Effector CD4-positive, alpha-beta T cell (primary cell): ENCODE measurements around the gene YPEL2.

ENCODE experiments used
- DNase-seq: peaks from one replicate; pipeline ENCODE4 v3.0.0-alpha.2; 2020

YPEL2 gene

DNA sequence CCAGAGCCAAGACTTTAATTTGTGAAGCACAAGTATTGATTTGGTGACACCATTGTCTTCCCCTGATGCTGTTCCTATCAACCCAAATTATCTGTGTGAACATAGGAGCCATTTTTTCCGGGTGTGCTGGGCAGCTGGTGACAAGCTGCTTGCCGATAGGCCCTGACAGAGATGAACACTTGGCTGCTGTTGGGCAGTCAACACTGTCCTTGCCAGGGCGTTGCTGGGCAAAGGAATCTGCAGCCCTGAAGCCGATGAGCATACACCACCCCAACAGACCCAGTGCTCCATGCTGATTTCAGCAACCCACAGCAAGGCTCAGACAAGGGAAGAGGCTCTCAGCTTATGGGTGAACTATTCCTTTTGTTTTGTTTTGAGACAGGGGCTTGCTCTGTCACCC, 105.4 kb downstream of the YPEL2 start:
- no peak for DNase-seq

- DNase-seq = no peak
These were observed 106.4 kb downstream of the YPEL2 start for GRCh38 chr17:59437791-59438281.

GRCh38 chr17:59439262-59439661, 107.8 kb downstream of the YPEL2 start:
- DNase-seq = no peak

DNA sequence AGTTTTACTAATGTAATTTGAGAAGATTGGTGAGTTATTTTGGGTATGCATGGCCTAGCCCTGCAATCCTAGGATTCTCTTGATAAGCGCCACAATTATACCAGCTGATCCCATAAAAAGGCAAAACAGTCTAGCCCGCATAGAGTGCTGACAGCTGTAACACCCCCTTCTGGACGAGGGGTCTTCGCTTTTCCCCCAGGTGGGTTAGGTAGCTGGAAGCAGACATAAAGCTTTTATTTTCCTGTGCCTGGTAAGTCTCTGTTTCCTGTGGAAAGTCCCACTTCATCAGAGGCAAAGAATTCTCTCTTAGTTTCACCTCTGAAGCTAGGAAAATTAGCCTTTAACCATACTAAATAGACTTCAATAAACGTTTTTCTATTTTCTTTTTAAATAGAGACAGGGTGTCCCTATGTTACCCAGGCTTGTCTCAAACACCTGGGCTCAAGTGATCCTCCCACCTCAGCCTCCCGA, 108.3 kb downstream of the YPEL2 start:
- DNase-seq = no peak

DNA sequence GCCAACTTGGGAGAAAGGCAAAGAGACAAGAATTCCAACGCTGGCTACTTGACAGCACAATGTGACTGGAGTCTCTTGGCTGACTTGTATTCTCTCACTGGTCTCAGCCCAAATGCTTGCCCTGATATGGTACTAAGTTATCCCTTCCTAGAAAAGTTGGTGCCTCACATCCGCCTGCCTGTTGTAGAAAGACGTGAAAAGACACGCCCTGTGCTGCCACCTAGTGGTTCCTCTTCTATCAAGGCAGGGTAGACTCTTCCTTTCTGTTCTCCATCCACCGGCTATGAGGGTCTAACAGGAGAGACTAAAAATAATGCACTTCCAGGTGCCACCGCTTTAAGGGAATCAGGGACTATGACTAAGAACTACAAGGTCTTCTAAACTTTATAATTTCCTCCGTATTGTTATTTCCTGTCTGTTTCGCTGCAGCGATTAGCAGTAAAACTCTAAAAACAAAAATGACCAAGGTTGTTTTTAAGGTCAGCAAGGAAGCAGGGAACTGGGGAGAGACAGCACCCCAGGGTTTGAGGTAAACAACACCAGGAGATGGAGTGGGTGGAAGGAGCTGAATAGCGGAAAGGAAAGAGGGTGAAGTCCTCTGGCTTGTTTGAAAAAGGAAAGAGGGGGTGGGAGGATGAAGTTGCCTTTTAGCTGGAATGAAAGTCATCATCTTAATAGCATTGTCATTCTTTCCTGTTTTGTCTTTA, 109.5 kb downstream of the YPEL2 start:
- DNase-seq = peak; percentile 83

GRCh38 chr17:59441464-59442096, 110.1 kb downstream of the YPEL2 start:
- no peak for DNase-seq

DNA sequence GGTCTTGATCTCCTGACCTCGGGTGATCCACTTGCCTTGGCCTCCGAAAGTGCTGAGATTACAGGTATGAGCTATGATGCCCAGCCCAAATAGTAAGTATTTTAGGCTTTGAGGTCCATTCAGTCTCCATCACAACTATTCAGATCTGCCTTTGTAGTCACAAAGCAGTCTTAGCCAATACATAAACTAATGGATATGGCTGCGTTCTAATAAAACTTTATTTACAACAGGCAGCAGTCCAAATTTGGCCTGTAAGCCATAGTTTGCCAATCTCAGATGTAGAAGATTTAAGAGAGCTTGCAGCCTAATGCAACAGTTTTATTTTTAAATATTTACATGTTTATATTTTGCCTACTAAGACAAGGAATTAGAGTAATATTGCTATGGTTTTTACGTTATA, 111.7 kb downstream of the YPEL2 start:
- no peak for DNase-seq
